ENCODE measurements around the gene AMN1. TPM values are rescaled to one million over a fixed set of nuclear protein-coding genes. Genes with fewer than 3 reads are reported as not detected.

The AMN1 gene
- total RNA-seq, 1 experiment from 2014 or later: 3.9 TPM

GRCh38 chr12:31715283-31715825 is 13.5 kb downstream of the AMN1 start:
- H3K27ac ChIP-seq (ENCODE audit: low read length): no peak overlapping the region
- DNase-seq: no peak
- no peaks in the 10 kb centered on the region for H3K36me3 ChIP-seq (ENCODE audit: low read depth, low read length)
- TF ChIP-seq EZH2 (IDR thresholded peaks at IDR 0.05; ENCODE audit: low read length, unreplicated experiment) (no peak), CTCF (conservative IDR thresholded peaks at IDR 0.05; ENCODE audit: low read depth, low read length) (no peak), EZH2phosphoT487 (IDR thresholded peaks at IDR 0.05; ENCODE audit: borderline replicate concordance, low read length) (no peak)
- no peak overlapping the region for H2AFZ ChIP-seq (ENCODE audit: low read length)
- ATAC-seq: no peak
- H3K27me3 ChIP-seq (ENCODE audit: low read length): no peaks in the 10 kb centered on the region
- no TSS peak for BruUV-seq (replicated peaks)
- H3K4me2 ChIP-seq (ENCODE audit: low read length): no peak overlapping the region
- H3K4me3 ChIP-seq (ENCODE audit: low read length): no peak overlapping the region
- H4K20me1 ChIP-seq (ENCODE audit: low read length): no peaks in the 10 kb centered on the region
- ChIA-PET POLR2A (ENCODE audit: unreplicated experiment) (no interaction called here), CTCF (no interaction called here)
- H3F3A ChIP-seq (ENCODE audit: low read length, unreplicated experiment): no peaks in the 10 kb centered on the region
- no peak overlapping the region for H3K9ac ChIP-seq (ENCODE audit: low read length)
- H3K9me3 ChIP-seq (ENCODE audit: low read length): no peaks in the 10 kb centered on the region
- intact Hi-C loops (cut with micrococcal nuclease): no loop called here
- no peaks in the 10 kb centered on the region for H3K4me1 ChIP-seq (ENCODE audit: insufficient read depth, low read length)
- no peaks in the 10 kb centered on the region for H3K9me2 ChIP-seq (replicated peaks; ENCODE audit: low read length)
- no peaks in the 10 kb centered on the region for H3K79me2 ChIP-seq (ENCODE audit: low read length)

- Histone ChIP-seq H3K79me2 (ENCODE audit: low read length) (no peaks in the 10 kb centered on the region), H3K4me3 (ENCODE audit: low read length) (no peak overlapping the region), H3K4me1 (ENCODE audit: insufficient read depth, low read length) (no peaks in the 10 kb centered on the region), H3K4me2 (ENCODE audit: low read length) (no peak overlapping the region), H3K9ac (ENCODE audit: low read length) (no peak overlapping the region), H3F3A (ENCODE audit: low read length, unreplicated experiment) (no peaks in the 10 kb centered on the region), H3K27ac (ENCODE audit: low read length) (no peak overlapping the region), H2AFZ (ENCODE audit: low read length) (no peak overlapping the region), H3K36me3 (ENCODE audit: low read depth, low read length) (no peaks in the 10 kb centered on the region), H3K9me2 (replicated peaks; ENCODE audit: low read length) (no peaks in the 10 kb centered on the region), H3K9me3 (ENCODE audit: low read length) (no peaks in the 10 kb centered on the region), H4K20me1 (ENCODE audit: low read length) (no peaks in the 10 kb centered on the region), H3K27me3 (ENCODE audit: low read length) (no peaks in the 10 kb centered on the region)
- TF ChIP-seq CTCF (conservative IDR thresholded peaks at IDR 0.05; ENCODE audit: low read depth, low read length) (no peak), EZH2 (IDR thresholded peaks at IDR 0.05; ENCODE audit: low read length, unreplicated experiment) (no peak), EZH2phosphoT487 (IDR thresholded peaks at IDR 0.05; ENCODE audit: borderline replicate concordance, low read length) (no peak)
- ChIA-PET CTCF (no interaction called here), POLR2A (ENCODE audit: unreplicated experiment) (no interaction called here)
- intact Hi-C loops (cut with micrococcal nuclease): no loop called here
- no peak for DNase-seq
- no TSS peak for BruUV-seq (replicated peaks)
- ATAC-seq: no peak
These were observed 14.2 kb downstream of the AMN1 start for GRCh38 chr12:31714406-31715271.

GRCh38 chr12:31712877-31713276 is 15.9 kb downstream of the AMN1 start:
- Histone ChIP-seq H3K9me2 (replicated peaks; ENCODE audit: low read length) (no peaks in the 10 kb centered on the region), H3K9me3 (ENCODE audit: low read length) (no peaks in the 10 kb centered on the region), H3K4me1 (ENCODE audit: insufficient read depth, low read length) (no peaks in the 10 kb centered on the region), H4K20me1 (ENCODE audit: low read length) (no peaks in the 10 kb centered on the region), H3K4me2 (ENCODE audit: low read length) (no peak overlapping the region), H3K79me2 (ENCODE audit: low read length) (no peaks in the 10 kb centered on the region), H3K9ac (ENCODE audit: low read length) (no peak overlapping the region), H3K4me3 (ENCODE audit: low read length) (no peak overlapping the region), H3K27me3 (ENCODE audit: low read length) (no peaks in the 10 kb centered on the region), H3F3A (ENCODE audit: low read length, unreplicated experiment) (no peaks in the 10 kb centered on the region), H3K36me3 (ENCODE audit: low read depth, low read length) (no peaks in the 10 kb centered on the region), H2AFZ (ENCODE audit: low read length) (no peak overlapping the region), H3K27ac (ENCODE audit: low read length) (no peak overlapping the region)
- CTCF ChIA-PET: no interaction called here
- POLR2A ChIA-PET (ENCODE audit: unreplicated experiment): no interaction called here
- TF ChIP-seq EZH2 (IDR thresholded peaks at IDR 0.05; ENCODE audit: low read length, unreplicated experiment) (no peak), CTCF (conservative IDR thresholded peaks at IDR 0.05; ENCODE audit: low read depth, low read length) (no peak), EZH2phosphoT487 (IDR thresholded peaks at IDR 0.05; ENCODE audit: borderline replicate concordance, low read length) (no peak)
- no peak for DNase-seq
- intact Hi-C loops (cut with micrococcal nuclease): no loop called here
- no TSS peak for BruUV-seq (replicated peaks)
- no peak for ATAC-seq

All from PC-3 (cell line).